ENCODE results near the gene CSNK1E. TPM values are rescaled to one million over a fixed set of nuclear protein-coding genes. Genes with fewer than 3 reads are reported as not detected.
A peak's percentile ranks its signal among the peaks of the same experiment; 100 is the strongest.

CSNK1E gene
- total RNA-seq, 1 donor from 2014 or later = 127 TPM

GRCh38 chr22:38305471-38306448, 11.5 kb downstream of the CSNK1E start:
- DNase-seq = peak; percentile 56

DNA sequence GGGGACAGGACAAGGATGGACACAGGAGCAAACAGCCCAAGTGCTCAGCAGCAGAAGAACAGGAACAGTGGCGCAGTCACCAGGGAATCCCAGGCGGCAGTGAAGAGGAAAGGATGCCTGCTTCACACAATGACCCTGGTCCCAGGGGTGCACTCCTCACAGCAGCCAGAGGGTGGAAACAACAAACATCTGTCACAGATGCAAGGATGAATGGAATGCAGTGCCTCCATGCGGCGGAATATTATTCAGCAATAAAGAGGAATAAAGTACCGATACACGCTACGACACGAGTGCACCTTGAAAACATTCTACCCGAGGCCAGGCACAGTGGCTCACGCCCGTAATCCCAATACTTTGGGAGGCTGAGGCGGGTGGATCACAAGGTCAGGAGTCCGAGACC, 12.7 kb downstream of the CSNK1E start:
- peak; percentile 39 for DNase-seq

DNA sequence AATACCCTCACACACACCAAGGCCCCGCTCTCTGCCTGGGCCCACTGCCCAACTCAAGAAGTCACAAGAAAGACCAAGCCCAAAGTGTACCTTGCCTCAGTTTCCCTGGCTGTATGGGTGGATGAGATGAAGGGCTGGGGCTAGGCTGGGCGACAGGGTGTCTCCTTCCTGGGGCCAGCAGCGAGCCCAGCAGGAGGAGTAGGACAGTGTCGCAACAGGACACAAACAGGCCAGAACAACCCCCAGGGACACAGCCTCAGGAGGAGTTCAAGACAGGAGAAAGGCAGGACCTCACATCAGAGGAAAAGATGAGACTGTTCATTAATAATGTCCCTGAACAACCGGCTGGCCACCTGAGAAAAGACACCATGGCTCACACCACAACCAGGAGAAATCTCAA, 13.3 kb downstream of the CSNK1E start:
- DNase-seq = no peak

DNA sequence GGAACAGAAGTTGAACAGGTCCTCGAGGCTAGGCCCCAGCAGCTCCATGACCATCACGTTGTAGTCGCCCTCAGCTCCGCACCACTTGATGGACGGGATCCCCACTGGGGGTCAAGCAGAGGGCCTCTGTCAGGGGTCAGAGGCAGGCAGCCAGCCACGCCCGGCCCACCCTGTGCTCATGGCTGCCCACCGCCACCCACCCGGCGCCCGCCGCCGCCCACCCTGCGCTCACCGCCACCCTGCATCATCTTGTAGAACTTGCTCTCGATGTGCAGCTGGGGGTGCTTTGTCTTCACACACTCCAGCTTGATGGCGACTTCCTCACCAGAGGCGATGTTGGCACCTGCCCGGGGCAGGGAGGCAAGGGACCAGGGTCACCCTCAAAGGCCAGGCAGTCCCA, 14.3 kb downstream of the CSNK1E start:
- no peak for DNase-seq

DNA sequence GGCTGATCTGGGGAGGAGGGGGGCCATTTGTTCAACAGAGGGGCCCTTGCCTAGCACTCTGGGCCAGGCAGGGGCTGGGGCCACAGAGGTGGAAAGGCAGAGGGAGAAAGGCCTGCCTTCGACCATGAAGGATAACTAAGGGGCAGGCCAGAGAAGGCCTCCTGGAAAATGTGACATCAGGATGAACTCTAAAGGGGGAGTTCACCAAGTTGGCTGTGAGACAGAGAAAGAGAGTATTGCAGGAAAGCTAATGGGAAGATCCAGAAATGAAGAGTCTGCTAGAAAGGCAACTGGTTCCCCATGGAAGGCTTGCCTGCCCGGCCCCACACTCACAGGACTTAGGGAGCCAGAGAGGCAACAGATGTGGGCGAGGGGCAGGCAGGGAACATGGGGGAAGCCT, 16.3 kb downstream of the CSNK1E start:
- DNase-seq = no peak

GRCh38 chr22:38300197-38300945, 16.9 kb downstream of the CSNK1E start:
- DNase-seq = no peak

DNA sequence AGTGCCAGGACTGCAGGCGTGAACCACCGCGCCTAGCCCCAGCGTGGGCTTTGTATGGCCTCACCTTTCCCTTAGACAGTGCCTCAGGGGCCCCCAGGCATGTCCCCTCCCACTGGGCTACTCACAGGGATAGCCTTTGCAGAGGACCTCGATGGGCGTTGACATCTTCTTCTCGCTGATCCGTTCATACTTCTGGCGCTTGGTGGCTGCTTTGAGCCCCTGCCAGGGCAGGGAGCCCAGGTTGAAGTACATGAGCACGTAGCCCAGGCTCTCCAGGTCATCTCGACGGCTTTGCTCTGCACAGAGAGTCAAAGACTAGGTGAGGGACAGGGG, 17.5 kb downstream of the CSNK1E start:
- DNase-seq = no peak

DNA sequence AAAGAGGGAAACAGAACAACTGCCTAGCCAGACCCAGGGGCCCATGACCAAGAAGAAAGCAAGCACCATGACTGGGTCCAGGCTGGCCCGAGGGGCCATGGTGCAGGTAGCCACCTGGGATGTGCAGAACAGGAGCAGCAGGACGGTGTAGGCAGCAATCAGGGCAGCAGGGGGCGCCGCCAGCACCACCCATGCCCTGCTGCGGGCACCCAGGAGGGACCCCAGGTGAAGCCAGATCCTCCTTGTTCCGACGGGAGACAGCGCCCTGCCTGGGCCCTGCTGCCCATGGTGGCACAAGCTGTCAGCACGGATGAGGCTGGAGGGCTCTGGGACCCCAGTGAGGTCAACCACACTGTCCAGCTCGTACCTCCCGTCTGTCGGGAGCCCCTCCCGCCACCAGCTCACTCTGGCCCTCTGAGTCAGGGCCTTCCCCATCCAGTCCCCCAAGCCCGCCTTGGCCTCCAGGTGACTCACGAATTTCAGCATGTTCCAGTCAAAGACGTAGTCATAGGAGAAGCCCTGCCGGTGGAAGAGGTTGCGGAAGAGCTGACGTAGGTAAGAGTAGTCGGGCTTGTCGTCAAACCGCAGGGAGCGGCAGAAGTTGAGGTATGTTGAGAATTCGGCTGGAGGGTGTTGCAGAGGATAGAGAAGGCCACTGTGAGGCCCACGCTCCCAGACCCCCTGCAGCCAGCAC, 18.8 kb downstream of the CSNK1E start:
- peak; percentile 47 for DNase-seq

- no peak for DNase-seq
Measured at GRCh38 chr22:38296372-38296771, 20.9 kb downstream of the CSNK1E start.

DNA sequence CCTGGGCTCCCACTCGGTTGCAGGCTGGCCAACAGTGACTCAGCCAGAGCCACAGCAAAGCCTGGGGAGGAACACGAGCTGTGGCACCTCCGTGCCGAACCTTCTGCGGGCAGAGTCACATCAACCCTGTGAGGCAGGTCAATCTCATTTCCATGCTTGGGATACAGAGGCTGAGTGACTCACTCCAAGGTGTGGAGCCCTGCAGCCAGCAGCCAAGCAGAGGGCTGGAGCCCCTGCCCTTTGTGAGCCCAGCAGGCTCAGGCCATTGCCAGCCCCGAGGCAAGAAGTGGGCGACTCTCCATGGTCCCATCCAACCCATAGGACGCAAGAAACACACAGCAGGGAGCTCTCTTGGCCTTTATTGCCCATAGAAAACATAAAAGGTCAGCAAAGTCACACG, 21.4 kb downstream of the CSNK1E start:
- no peak for DNase-seq

DNA sequence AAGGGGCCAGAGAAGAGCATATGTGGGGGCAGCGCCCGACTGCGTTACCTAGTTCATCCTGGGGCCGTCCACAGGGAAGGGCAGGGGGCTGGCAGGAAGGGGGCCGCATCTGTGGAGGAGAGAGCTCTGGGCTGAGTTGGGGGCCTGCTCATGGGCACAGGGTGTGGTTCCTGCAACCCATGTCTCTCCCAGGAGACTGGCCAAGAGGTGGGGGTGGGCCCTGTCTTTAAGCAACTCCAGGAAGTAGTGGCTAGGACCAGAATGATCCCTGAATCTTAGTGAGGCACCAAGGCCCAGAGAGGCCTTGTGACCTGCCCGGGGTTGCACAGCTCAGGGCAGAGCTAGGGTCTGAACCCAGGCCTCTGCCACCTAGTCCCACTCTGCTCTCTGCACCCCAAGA, 21.9 kb downstream of the CSNK1E start:
- no peak for DNase-seq

DNA sequence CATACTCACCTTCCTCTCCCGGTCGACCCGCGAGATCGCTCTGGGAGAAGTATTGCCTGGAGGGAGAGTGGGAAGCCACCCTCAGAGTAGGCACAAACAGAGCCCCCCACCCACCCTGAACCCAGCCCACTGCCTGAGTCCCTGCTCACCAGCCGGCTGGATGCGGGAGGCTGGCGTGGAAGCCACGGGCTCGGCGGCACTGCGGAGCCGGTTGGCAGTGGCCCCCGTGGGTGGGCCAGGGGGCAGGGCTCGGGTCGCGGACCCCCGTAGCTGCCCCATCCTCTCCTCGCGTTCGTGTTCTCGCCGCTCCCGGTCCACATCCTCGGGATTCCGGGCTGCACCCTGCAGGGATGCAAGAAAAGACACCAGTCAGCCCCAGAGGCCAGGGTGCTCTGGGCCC, 23.0 kb downstream of the CSNK1E start:
- DNase-seq = no peak

DNA sequence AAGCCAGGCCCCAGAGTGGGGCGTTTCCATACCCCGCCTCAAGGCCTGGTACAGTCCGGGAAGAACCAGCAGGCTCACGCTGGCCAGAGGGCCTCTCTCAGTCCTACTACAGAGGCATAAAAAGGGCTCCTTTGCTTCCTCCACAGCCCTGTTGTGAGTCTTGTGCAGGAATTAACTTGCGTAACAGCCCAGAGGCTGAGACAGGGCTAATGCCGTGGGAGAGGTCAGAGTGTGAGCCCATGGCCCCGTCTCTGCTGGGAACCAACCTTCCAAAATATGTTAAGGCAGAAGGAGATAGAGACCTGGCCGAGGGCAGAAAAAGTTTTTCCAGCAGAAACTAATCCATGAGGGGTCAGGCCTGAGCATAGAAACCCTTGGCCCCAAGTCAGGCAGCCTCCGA, 24.5 kb downstream of the CSNK1E start:
- DNase-seq = no peak

DNA sequence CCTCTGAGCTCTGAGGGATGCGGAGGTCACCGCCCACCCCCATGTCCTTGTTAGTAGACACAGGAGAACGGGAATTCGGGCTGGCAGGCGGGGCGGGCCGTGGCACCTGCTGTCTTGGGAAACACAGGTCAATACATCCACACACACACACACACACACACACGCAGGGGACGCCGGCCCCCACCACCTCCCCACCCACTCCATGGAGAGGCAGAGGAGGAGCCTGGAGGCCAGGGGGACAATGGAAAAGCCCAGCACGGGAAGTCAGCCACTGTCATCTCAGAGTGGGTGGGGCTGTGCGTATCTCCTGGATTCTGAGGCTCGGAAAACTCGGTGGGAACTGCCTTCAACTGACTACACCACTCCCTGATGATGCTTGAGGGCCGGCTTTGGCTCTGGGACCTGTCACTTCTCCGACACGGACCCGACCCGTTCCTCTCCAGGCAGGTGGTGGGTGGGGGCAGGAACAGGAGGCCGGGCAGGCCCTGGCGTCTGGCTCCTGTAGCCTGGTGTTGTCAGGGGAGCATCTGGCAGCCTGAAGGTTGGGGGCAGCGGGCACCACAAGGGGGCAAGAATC, 25.9 kb downstream of the CSNK1E start:
- no peak for DNase-seq

DNA sequence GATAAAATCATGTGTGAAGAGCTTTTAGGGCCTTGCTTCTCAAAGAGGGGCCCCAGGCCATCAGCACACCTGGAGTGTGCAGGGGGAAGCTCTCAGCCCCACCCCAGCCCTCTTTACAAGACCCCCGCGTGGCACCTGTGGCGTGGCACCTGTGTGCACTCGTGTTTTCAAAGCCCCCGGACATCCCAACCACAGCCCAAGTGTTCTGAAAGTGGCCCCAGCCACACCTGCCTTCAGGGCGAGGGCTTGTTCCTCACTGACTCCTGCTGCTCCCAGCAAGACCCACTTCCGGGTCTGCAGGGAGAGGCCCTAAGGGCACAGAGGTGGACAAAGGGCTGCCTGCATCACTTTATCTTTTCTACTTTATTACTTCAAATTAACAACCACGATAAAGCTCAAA, 26.9 kb downstream of the CSNK1E start:
- DNase-seq = no peak

GRCh38 chr22:38289583-38290082, 27.6 kb downstream of the CSNK1E start:
- no peak for DNase-seq

DNA sequence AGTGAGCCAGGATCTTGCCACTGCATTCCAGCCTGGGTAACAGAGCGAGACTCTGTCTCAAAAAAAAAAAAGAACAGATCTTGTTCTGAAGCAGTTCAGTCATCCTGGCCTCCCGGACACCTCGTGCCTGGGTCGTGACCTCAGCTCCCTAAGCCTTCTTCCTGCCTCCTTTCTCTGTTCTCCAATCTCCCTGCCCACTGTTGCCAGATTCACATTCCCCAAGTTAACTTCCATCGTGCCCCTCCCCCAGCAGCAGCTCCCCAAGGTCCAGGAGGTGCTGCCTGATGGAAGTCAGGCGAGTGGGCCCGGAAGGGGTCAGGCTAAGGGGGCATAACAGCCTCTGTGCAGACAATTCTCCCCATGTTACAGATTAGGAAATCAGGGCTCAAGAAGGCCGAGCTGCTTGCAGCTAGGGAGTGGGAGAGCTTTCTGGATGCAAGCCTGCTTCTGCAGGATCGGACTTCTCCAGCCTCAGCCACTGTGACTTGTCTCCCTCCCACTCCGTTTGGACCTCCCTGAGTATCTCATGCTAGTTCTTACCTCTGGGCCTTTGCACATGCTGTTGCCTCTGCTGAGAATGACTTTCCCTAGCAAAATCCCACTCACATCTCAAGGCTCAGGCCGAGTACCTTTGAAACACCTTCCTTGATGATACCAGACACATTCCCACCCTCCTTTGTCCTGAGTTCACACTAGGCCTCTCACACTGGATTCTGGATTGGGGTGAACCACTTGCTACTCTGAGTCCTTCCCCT, 30.1 kb downstream of the CSNK1E start:
- DNase-seq = no peak

GRCh38 chr22:38285018-38285417, 32.2 kb downstream of the CSNK1E start:
- DNase-seq = no peak

DNA sequence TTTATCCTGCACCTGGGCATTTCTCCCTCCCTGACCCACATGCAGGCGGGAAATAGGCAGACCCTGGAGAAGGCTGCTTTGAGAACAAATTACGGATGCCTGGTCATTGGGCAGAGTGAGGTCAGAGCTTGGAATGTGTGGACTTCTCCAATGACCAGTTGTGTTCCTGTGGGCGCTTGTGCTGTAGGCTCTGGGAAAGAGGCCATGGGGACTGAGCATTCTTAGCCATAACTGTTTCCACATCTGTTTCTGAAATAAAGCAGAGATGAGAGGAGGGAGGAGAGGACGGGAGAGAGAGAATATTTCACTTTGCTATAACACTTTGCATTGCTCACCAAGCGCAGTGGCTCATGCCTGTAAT, 33.2 kb downstream of the CSNK1E start:
- DNase-seq = no peak

DNA sequence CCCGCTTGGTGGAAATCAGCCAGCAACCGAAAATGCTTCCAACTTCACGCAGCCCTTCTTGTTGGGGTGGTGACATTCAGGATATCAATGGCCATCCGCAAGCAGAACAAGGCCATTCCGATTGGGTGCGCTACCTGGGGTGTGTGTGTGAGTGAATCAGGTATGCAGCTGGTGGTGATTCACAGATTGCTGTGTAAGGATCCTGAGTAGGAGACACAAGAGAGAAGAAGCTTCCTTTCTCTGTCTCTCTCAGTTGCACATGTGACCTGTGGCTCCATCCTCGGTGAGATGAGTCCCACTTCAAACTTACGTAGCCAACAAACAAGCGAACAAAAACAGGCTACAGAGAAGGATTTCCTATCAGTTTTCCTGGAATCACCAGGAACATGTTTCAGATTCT, 34.8 kb downstream of the CSNK1E start:
- DNase-seq = no peak

GRCh38 chr22:38276166-38276565, 41.1 kb downstream of the CSNK1E start:
- DNase-seq = no peak

All from dermis blood vessel endothelial cell (primary cell).